SK-N-SH (cell line): Measurements from ENCODE around the gene TMEM151A. TPM values are rescaled to one million over a fixed set of nuclear protein-coding genes. Genes with fewer than 3 reads are reported as not detected.
"Not testable (repeated sequence)": the region's sequence is repeated elsewhere in the genome, so short reads cannot be mapped to it uniquely, and the experiment has no call there.

Experiments used
- CTCF ChIA-PET: fragments of 300-600, 350-600 bp; formaldehyde crosslinking; extraction: SDS; loops from one replicate; lab custom pipeline; 2021; lab: Yijun Ruan, JAX
- POLR2A ChIA-PET: fragments of 350-600 bp; sonication (Branson Sonifier 250); formaldehyde crosslinking; extraction: SDS; loops from one replicate; lab custom pipeline; 2020; ENCODE audit warnings: antibody characterized with exemption, inconsistent platforms; lab: Yijun Ruan, JAX
- DNase-seq: peaks from one replicate; pipeline ENCODE4 v3.0.0; 2012
- H2AFZ ChIP-seq: fragments of 200-600 bp; sonication (generic); 2 replicates; pipeline ENCODE4 v1.8.1; 2016; ENCODE audit warnings: antibody characterized with exemption, mild to moderate bottlenecking, low read depth
- H3F3A ChIP-seq: fragments of 200-600 bp; sonication (generic); replicated peaks from 2 replicates; pipeline ENCODE3; 2016; ENCODE audit warnings: antibody characterized with exemption, mild to moderate bottlenecking; ENCODE audit not compliant: insufficient read depth
- H3K27ac ChIP-seq, 2 experiments: fragments of 200-500 bp in 1 of 2; fragments of 200-600 bp in 1 of 2; sonication (Bioruptor generic) in 1 of 2; sonication (generic), shearing (Covaris generic) in 1 of 2; 2 replicates each; pipeline versions ENCODE4 v1.5.1 to v1.6.1; 2014 to 2016; ENCODE audit warnings: low read depth in 2 of 2, inconsistent platforms in 1 of 2, low read length in 1 of 2, mild to moderate bottlenecking in 1 of 2, mixed read lengths in 1 of 2
- H3K27me3 ChIP-seq: fragments of 200-600 bp; sonication (generic), shearing (Covaris generic); 2 replicates; pipeline ENCODE4 v1.6.1; 2016; ENCODE audit warnings: mixed run types; ENCODE audit not compliant: insufficient read depth
- H3K36me3 ChIP-seq, 2 experiments: fragments of 200-500 bp in 1 of 2; fragments of 200-600 bp in 1 of 2; sonication (Bioruptor generic) in 1 of 2; sonication (generic) in 1 of 2; replicated peaks in 1 of 2; 2 replicates each; pipeline versions ENCODE3 to v1.5.1; 2014 to 2016; ENCODE audit warnings: low read length in 1 of 2, mild to moderate bottlenecking in 1 of 2; ENCODE audit not compliant: insufficient read depth in 2 of 2, control insufficient read depth in 1 of 2
- H3K4me1 ChIP-seq, 2 experiments: fragments of 200-500 bp in 1 of 2; fragments of 200-600 bp in 1 of 2; sonication (Bioruptor generic) in 1 of 2; sonication (generic), shearing (Covaris generic) in 1 of 2; 2 replicates each; pipeline versions ENCODE4 v1.5.1 to v1.6.1; 2014 to 2016; ENCODE audit warnings: low read depth in 1 of 2, low read length in 1 of 2, mixed run types in 1 of 2; ENCODE audit not compliant: insufficient read depth in 2 of 2, control insufficient read depth in 1 of 2
- H3K4me2 ChIP-seq: fragments of 200-600 bp; sonication (generic), shearing (Covaris generic); 2 replicates; pipeline ENCODE4 v1.6.1; 2017; ENCODE audit warnings: mixed run types
- H3K4me3 ChIP-seq, 2 experiments: fragments of 200-500 bp in 1 of 2; fragments of 200-600 bp in 1 of 2; sonication (Bioruptor generic) in 1 of 2; sonication (generic), shearing (Covaris generic) in 1 of 2; 2 replicates each; pipeline versions ENCODE4 v1.5.1 to v1.8.1; 2014 to 2016; ENCODE audit warnings: low read depth in 2 of 2, inconsistent platforms in 1 of 2, low read length in 1 of 2, mild to moderate bottlenecking in 1 of 2, mixed read lengths in 1 of 2, moderate library complexity in 1 of 2
- H3K79me2 ChIP-seq: fragments of 200-600 bp; sonication (generic); 2 replicates; pipeline ENCODE4 v1.8.1; 2017; ENCODE audit warnings: mild to moderate bottlenecking; ENCODE audit not compliant: insufficient read depth
- H3K9ac ChIP-seq: fragments of 200-600 bp; sonication (generic); 2 replicates; pipeline ENCODE4 v1.6.1; 2017; ENCODE audit warnings: mixed run types
- H3K9me2 ChIP-seq: fragments of 200-600 bp; sonication (generic); 2 replicates; pipeline ENCODE4 v1.6.1; 2017; ENCODE audit warnings: mixed run types
- H3K9me3 ChIP-seq: fragments of 200-600 bp; sonication (generic); 2 replicates; pipeline ENCODE4 v1.6.1; 2017; ENCODE audit warnings: mixed run types, mild to moderate bottlenecking, moderate library complexity
- H4K20me1 ChIP-seq: fragments of 200-600 bp; sonication (generic); 2 replicates; pipeline ENCODE4 v1.6.1; 2017; ENCODE audit warnings: mild to moderate bottlenecking, mixed run types; ENCODE audit not compliant: insufficient read depth
- CTCF ChIP-seq: fragments of 200-600 bp; sonication (generic); IDR thresholded peaks from 2 replicates; pipeline ENCODE4 v1.6.1; 2017; ENCODE audit warnings: antibody characterized with exemption, mild to moderate bottlenecking, moderate library complexity
- ELF1 ChIP-seq: IDR thresholded peaks from 2 replicates; pipeline ENCODE4 v1.4.0; 2012
- JUND ChIP-seq: IDR thresholded peaks from 2 replicates; pipeline ENCODE4 v1.4.0; 2012
- NFIC ChIP-seq: IDR thresholded peaks from 2 replicates; pipeline ENCODE4 v1.4.0; 2012; ENCODE audit warnings: borderline replicate concordance
- RAD21 ChIP-seq: IDR thresholded peaks from 2 replicates; pipeline ENCODE4 v1.6.1; 2012; ENCODE audit warnings: mild to moderate bottlenecking, low read length
- REST ChIP-seq: IDR thresholded peaks from 2 replicates; pipeline ENCODE4 v1.6.1; 2012; ENCODE audit warnings: mild to moderate bottlenecking, low read depth, low read length, moderate library complexity
- USF1 ChIP-seq: IDR thresholded peaks from 2 replicates; pipeline ENCODE4 v1.4.0; 2012; ENCODE audit warnings: low read depth, borderline replicate concordance
- YY1 ChIP-seq: IDR thresholded peaks from 2 replicates; pipeline ENCODE4 v1.4.0; 2012; ENCODE audit warnings: low read depth, mild to moderate bottlenecking
- WGBS: methylation state at CpG from one replicate; pipeline ENCODE4 v1.1.6; 2017; ENCODE audit warnings: low lambda C conversion rate; 5-methylcytosine and 5-hydroxymethylcytosine counted together
- polyA plus RNA-seq, 3 experiments: library from polyadenylated mRNA; depleted of rRNA; stranded (reverse); fragments of >200 nt; gene quantifications; 2 replicates each; pipeline ENCODE4 v1.2.3, GENCODE V29; 2012
- TF ChIP-seq, protein P1 (sequence below): IDR thresholded peaks from 2 replicates; pipeline ENCODE4; 2012

The TMEM151A gene
- polyA plus RNA-seq, 1 of the 3 experiments (the other 2 are of a cell fraction), result 0.35 TPM

DNA sequence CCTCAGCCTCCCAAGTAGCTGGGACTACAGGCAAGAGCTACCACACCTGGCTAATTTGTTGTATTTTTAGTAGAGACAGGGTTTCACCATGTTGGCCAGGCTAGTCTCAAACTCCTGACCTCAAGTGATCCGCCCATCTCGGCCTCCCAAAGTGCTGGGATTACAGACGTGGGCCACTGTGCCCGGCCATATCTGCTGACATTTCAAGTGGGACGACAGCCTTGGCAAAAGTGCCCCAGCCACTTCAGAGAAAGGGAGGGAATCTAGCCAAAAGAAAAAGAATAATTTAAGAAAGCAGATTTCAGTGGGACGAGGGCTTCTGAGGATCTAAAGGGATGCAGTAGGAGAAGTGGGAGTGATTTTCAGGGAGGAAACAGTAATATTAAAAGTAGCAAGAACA lies 38.6 kb upstream of the TMEM151A start:
- H3K9me3 ChIP-seq, DNase-seq, H2AFZ ChIP-seq, H3K27ac ChIP-seq, H3K27me3 ChIP-seq, H3K9ac ChIP-seq, H4K20me1 ChIP-seq, H3K79me2 ChIP-seq, H3K4me3 ChIP-seq, H3K9me2 ChIP-seq, H3K4me2 ChIP-seq: not testable (repeated sequence)
- peaks cover 0 to 10% of the 10 kb centered on the region in 2 experiments; a peak in 1 of 4 replicates for H3K4me1 ChIP-seq
- peaks cover 22% of the 10 kb centered on the region for H3F3A ChIP-seq
- ChIA-PET CTCF (interaction anchor here (2.9 to 3.5 kb wide), 2 partner anchors 29 to 31 kb away, joined by 10 to 15 read pairs; no protein-coding TSS in a partner anchor), POLR2A (interaction anchor here (0.7 kb wide), 1 partner anchor 95 kb away, joined by 3 read pairs; no protein-coding TSS in a partner anchor)
- peaks cover 6 to 16% of the 10 kb centered on the region in 2 experiments for H3K36me3 ChIP-seq
- 93% methylated on average over 6 of the region's 6 CpGs for WGBS

DNA sequence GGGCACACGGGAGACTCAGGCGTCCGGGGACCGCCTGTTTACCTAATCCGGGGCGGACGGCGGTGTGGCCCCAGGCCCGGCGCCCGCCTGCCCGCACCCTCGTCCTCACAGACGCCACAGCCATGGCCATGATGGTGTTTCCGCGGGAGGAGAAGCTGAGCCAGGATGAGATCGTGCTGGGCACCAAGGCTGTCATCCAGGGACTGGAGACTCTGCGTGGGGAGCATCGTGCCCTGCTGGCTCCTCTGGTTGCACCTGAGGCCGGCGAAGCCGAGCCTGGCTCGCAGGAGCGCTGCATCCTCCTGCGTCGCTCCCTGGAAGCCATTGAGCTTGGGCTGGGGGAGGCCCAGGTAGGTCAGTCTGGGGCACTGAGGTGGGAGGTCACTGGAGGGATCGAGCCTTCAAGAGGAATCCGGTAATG lies 33.2 kb upstream of the TMEM151A start:
- H3K4me2 ChIP-seq, result peak overlapping the region; percentile 100
- peaks cover 26% of the 10 kb centered on the region for H3F3A ChIP-seq
- peaks cover 19 to 37% of the 10 kb centered on the region in 2 experiments for H3K36me3 ChIP-seq
- WGBS, result 7% methylated on average over 19 of the region's 28 CpGs
- H4K20me1 ChIP-seq, result peaks cover 19% of the 10 kb centered on the region
- peaks cover 0 to 14% of the 10 kb centered on the region in 2 experiments; a peak in 2 of 4 replicates for H3K4me1 ChIP-seq
- H3K79me2 ChIP-seq, result peaks cover 26% of the 10 kb centered on the region
- H3K4me3 ChIP-seq, result peak overlapping the region; percentile 88 to 99
- ChIA-PET POLR2A (interaction anchor here (0.7 to 1.4 kb wide), 3 partner anchors 9 to 54 kb away, joined by 3 to 6 read pairs (median 3); no protein-coding TSS in a partner anchor), CTCF (interaction anchor here (0.6 to 2.1 kb wide), 9 partner anchors 8 to 232 kb away, joined by 3 to 11 read pairs (median 3); partner anchors contain the start of genes CATSPER1 and RIN1)
- no peaks in the 10 kb centered on the region for H3K9me3 ChIP-seq
- H3K27me3 ChIP-seq, result no peaks in the 10 kb centered on the region
- H2AFZ ChIP-seq, result no peak overlapping the region
- no peaks in the 10 kb centered on the region for H3K9me2 ChIP-seq
- TF ChIP-seq USF1, result no peak
- TF ChIP-seq CTCF, result peak; percentile 8; the same call in 1 of the 2 replicates
- no peak for TF ChIP-seq YY1
- TF ChIP-seq NFIC, result no peak
- TF ChIP-seq ELF1, result no peak
- TF ChIP-seq RAD21, result no peak
- TF ChIP-seq, protein P1, sequence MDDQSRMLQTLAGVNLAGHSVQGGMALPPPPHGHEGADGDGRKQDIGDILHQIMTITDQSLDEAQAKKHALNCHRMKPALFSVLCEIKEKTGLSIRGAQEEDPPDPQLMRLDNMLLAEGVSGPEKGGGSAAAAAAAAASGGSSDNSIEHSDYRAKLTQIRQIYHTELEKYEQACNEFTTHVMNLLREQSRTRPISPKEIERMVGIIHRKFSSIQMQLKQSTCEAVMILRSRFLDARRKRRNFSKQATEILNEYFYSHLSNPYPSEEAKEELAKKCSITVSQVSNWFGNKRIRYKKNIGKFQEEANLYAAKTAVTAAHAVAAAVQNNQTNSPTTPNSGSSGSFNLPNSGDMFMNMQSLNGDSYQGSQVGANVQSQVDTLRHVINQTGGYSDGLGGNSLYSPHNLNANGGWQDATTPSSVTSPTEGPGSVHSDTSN, result no peak
- no peak for TF ChIP-seq REST
- TF ChIP-seq JUND, result no peak
- no peak for DNase-seq
- peak overlapping the region; percentile 76 to 85; a peak in 2 of 4 replicates for H3K27ac ChIP-seq
- peak overlapping the region; percentile 96 for H3K9ac ChIP-seq
